ENCODE measurements around the gene CPEB3.
"Not testable (repeated sequence)": the region's sequence is repeated elsewhere in the genome, so short reads cannot be mapped to it uniquely, and the experiment has no call there.

The CPEB3 gene

DNA sequence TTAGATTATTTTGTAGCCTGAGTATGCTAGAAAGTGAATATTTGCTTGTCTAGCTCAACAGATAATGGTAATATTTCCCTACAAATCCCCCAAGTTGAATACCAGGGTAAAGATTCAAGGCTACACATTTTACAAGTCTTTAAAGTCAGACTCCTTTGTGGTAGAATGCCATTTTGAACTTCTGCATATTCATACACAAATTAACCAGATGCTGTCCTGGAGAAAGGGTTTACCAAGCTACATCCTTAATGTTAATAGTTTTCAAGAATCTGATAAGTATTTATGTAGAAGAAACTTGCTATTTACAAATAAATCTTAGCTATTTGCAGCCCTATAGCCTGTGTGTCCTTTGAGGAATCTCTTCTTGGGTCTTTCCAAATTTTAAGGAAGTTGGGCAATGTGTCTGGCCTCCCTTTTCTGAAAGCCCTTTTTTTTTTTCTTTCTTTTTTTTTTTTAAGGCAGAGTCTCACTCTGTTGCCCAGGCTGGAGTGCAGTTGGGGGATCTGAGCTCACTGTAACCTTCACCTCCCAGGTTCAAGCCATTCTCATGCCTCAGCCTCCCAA is 82.6 kb downstream of the CPEB3 start:
- peak; percentile 77 for DNase-seq

DNA sequence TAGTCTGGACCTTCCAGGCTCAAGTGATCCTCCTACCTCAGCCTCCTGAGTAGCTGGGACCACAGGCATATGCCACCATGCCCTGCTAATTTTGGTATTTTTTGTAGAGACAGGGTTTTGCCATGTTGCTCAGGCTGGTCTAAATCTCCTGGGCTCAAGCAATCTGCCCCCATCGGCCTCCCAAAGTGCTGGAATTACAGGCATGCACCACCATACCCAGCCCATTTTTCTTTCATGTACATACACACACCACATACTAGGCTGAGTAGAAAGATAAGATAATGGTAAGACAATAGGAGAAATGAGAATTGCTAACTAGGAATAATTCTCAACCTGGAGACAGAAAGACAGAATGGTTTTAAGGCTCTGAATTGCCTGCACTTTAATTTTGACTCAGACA is 83.8 kb downstream of the CPEB3 start:
- no peak for DNase-seq

DNA sequence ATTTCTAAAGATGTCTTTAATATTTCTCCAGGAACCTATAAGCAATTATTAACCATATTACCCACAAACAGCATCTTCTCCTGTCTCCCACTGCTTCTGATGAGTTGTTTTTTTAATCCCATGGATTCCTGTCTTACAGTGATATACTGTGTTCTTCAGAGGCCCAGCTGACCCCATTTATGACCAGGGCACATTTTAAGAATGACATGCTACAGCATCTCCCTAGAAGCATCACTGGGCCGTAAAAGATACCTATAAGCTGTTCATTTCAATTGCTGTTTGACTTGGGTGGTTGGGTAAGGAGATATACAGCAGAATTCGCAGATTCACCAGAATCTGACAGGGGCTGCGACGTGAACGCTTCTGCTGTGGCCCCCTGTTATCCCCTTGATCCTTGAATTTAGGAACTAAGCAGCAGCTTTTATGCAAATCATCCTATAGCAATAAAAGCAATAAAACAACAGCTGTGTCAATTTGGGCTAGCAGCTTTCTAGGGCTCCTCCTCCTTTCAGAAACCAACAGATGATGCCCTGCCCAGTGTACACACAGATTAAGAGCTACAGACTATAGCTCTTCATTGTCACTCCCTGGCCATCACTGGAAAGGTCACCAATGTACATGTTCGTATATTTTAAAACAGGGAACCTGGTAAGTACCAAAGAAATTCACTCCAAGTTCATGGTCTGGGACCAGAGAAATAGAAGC is 86.8 kb downstream of the CPEB3 start:
- DNase-seq, result no peak

GRCh38 chr10:92202536-92202935 is 88.3 kb downstream of the CPEB3 start:
- DNase-seq, result peak; percentile 65

DNA sequence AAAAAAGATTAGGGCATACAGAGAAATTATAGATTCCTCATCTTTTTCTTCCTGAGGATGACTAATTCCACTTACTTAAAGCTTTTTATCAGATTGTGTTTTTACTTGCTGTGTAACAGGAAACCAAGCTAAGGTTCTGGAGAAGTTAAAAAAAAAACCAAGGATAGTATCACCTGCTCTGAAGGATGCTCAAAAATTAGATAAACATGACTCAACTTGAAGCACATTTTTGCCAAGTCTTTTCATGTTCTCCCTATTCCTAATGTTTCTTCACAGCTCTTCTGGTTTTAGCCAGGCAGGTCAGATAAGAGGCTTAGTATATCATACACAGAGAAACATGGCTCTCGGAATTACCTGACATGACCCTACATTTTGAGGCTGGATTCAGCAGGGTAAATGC is 90.3 kb downstream of the CPEB3 start:
- DNase-seq, result no peak

DNA sequence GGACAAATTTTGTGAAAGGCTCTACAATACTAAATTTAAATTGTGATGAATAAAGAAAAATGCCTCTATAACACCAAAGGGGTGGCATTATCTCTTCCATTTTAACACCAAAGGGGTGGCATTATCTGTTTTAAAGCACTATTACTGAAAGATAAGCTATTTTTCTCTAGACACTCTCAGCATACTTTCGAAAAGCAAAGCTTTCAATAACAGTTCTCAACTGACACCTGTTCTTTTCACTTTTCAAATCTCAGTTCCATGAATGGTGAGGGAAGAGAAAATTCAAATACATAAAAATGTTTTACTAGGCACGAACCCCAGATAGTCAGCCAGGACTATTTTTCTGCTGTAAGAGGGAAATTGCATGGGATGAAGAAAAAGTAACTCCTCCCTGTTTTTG is 103.8 kb downstream of the CPEB3 start:
- no peak for DNase-seq

- DNase-seq, result no peak
Measured at GRCh38 chr10:92184977-92185376, 105.9 kb downstream of the CPEB3 start.

DNA sequence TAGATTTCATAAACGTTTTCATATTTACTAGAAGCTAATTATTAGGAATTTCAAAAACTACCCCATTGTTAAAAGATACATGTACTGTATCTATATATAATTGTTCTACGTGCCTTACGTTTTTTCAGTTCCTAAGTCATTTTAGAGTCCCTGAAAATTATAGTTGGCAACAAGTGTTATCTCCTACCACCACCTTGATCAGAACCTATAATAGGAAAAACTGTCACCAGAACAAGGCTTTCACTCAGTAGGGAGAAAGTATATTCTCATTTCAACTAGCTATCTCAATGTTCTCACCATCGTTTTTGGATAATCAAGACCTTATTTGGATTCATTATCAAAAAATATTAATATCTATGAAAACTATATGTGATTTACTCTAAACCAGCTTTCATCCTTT is 107.7 kb downstream of the CPEB3 start:
- no peak for DNase-seq

DNA sequence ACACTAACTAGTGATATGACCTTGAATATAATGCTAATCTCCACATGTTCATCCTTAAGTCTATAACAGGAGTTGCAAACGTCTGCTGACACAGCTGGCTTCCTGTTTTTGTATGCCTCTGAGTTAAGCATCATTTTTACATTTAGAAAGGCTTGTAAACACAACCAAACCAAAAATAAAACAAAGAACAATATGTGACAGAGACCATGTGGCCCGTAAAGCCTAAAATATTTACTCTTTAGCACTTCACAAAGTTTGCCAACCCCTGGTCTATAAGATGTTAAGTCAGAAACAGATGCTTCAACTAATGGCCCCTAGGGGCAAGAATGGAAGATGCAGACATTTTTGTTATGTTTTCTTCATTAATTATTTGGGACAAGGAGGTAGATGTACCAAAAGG is 109.3 kb downstream of the CPEB3 start:
- peak; percentile 17 for DNase-seq

DNA sequence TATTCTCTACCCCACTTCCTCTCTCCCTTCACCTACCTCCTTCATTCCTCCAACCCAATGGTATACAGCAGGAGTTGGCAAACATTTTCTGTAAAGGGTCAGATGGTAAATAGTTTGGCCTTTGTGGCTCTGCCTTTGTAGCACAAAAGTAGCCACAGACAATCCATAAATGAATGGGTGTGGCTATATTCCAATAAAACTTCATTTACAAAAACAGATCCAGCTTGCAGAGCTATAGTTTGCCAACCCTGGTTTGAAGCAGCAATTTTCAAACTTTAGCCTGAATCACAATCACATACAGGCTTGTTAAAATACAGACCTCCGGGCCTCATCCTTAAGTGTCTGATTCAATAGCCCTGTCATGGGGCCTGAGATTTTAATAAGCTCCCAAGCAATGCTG is 110.5 kb downstream of the CPEB3 start:
- no peak for DNase-seq

DNA sequence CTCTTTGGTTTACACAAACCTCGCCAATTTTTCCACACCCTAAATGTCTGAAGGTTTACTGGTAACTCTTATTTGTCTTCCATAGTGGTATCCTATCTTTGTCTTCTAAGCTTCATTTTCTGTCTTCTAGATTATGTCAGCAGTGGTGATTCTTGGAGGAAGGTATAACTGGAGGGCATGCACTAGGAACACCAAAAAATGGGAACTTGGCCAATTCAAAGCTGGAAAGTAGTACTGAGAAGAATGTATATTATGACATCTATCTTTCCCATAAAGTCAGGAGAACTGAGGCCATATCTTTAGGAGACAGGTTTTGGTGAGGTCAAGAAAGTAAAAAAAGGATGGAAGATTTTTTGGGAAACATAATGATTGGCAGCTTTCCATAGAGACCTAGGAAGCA is 113.3 kb downstream of the CPEB3 start:
- DNase-seq, result no peak

DNA sequence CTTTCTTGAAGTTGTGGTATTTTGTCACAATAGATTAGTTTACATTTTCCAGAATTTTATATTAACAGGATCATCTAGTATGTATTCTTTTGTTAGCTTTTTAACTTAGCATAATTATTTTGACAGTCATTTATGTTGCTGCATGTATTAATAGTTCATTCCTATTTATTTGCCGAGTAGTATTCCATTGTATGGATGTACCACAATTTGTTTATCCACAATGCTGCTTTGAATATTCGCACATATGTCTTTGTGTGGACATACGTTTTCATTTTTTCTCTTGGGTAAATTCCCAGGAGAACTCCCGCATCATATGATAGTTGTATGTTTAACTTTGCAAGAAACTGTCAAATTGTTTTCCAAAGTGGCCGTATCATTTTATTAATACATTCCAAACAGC is 115.7 kb downstream of the CPEB3 start:
- DNase-seq, result no peak

GRCh38 chr10:92173996-92174395 is 116.9 kb downstream of the CPEB3 start:
- no peak for DNase-seq

GRCh38 chr10:92164036-92164696 is 126.7 kb downstream of the CPEB3 start:
- DNase-seq, result no peak

- DNase-seq, result no peak
Measured at GRCh38 chr10:92162541-92162940, 128.3 kb downstream of the CPEB3 start.

DNA sequence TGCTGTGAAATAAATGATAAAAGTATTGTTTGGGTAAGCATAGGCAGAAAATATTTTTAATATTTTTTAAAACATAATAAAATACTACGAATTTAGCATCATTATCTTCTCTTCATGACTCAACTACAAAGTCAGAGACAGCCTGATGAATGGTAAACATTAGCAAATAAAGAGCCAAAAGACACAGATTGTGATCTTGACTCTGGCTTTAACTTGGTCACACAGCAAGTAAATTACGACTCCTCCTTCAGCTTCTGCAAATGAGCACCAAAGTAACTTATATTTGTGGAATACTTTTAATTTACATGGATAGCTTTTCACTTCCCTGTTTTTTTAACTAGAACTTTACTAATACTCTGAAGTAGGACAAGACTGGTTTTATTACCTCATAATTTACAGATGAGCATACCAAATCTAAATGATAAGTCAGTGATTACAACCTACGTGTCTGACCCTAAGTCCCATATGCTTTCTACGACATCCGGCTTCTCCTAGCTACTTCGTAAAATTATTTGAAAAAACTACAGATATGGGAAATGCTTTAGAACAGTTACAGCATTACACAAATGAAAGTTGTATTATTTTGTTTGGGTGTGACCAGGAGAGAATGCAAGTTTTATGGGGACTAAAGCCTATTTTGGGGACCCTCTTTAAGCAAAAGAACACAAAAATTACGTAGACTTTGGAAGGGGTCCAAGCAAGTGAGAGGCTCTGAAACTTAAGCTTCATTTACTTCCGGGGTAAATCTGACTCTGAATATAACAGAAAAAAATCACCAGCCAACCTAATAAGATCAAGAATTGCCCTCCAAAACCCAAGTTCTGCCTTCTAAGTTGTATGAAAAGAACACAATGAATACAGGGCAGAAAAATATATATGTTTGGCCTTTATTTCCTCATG is 133.8 kb downstream of the CPEB3 start:
- no peak for DNase-seq

- DNase-seq, result no peak
Measured at GRCh38 chr10:92150823-92151222, 140.1 kb downstream of the CPEB3 start.

DNA sequence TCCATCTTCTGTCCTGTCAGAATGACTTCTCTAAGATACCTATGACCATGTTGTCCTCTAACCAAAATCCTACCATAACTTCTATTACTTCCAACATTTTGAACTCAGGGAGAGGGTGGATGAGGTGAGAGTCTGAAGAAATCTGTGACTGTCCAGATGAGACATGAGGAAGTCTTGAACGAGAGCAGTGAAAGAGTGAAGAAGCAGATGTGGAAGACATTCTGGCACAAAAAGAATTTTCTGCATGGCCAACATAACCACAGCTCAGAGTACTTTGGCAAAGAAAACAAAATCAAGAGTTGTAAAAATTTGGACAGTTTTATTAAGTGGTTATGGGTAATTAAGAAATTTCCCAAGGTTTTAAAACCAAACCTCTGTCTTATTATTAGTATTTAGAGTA is 141.6 kb downstream of the CPEB3 start:
- DNase-seq, result no peak

DNA sequence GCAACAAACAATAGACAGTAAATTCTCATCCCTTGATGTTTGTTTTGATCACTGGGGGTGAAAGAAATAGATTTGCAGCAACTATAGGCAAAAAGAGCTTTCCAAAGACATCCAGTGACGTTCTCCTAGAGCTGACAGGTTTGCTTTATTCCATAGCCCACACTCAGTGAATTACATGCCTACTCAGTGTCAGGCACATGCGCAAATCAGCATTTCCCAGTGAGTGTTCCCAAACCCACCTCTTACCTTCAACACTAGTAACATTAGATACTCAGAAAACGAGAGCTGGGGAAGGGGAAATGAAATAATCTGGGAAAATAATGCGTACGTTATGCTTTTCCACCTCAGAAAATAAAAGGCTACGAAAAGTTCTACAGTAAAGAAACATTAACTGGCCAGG is 144.1 kb downstream of the CPEB3 start:
- no peak for DNase-seq

GRCh38 chr10:92146107-92146506 is 144.8 kb downstream of the CPEB3 start:
- DNase-seq, result peak; percentile 60

- peak; percentile 57 for DNase-seq
Measured at GRCh38 chr10:92142949-92143348, 147.9 kb downstream of the CPEB3 start.

- no peak for DNase-seq
Measured at GRCh38 chr10:92142512-92142911, 148.4 kb downstream of the CPEB3 start.

DNA sequence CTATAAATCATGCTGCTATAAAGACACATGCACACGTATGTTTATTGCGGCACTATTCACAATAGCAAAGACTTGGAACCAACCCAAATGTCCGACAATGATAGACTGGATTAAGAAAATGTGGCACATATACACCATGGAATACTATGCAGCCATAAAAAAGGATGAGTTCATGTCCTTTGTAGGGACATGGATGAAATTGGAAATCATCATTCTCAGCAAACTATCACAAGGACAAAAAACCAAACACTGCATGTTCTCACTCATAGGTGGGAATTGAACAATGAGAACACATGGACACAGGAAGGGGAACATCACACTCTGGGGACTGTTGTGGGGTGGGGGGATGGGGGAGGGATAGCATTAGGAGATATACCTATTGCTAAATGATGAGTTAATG is 149.7 kb downstream of the CPEB3 start:
- DNase-seq, result not testable (repeated sequence)
